NCI-H526 (cell line): ENCODE measurements around the gene LRRC75A.
"Not testable (repeated sequence)": the region's sequence is repeated elsewhere in the genome, so short reads cannot be mapped to it uniquely, and the experiment has no call there.

Experiments used
- DNase-seq, 2 experiments: peaks; one replicate each; lab custom pipeline; 2025; lab: John Stamatoyannopoulos, UW

The LRRC75A gene

GRCh38 chr17:16398270-16399267, 93.4 kb downstream of the LRRC75A start:
- DNase-seq, result peak in 1 of 2 experiments; percentile 27

GRCh38 chr17:16396693-16397092, 95.3 kb downstream of the LRRC75A start:
- not testable (repeated sequence) for DNase-seq

- DNase-seq, result not testable (repeated sequence)
These were observed 96.1 kb downstream of the LRRC75A start for GRCh38 chr17:16395887-16396286.

- DNase-seq, result not testable (repeated sequence)
These were observed 99.5 kb downstream of the LRRC75A start for GRCh38 chr17:16392491-16392890.
